COLO829 (cell line): ENCODE data around the gene CREB3L2.
"Not testable (repeated sequence)": the region's sequence is repeated elsewhere in the genome, so short reads cannot be mapped to it uniquely, and the experiment has no call there.

ENCODE experiments used
- DNase-seq: peaks from one replicate; pipeline ENCODE4 v3.0.0; 2012; ENCODE audit warnings: low spot score

CREB3L2 gene

GRCh38 chr7:137968890-137969289 lies 33.0 kb downstream of the CREB3L2 start:
- no peak for DNase-seq

DNA sequence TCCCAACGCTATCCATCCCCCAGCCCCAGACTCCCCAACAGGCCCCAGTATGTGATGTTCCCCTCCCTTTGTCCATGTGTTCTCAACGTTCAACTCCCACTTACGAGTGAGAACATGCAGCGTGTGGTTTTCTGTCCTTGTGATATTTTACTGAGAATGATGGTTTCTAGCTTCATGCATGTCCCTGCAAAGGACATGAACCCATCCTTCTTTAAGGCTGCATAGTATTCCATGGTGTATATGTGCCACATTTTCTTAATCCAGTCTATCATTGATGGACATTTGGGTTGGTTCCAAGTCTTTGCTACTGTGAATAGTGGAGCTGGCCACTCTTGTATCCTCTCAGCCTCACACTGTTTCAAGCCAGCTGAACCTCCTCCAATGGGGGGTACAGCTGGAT lies 33.5 kb downstream of the CREB3L2 start:
- not testable (repeated sequence) for DNase-seq

GRCh38 chr7:137967143-137968018 lies 34.5 kb downstream of the CREB3L2 start:
- no peak for DNase-seq

GRCh38 chr7:137966641-137967142 lies 35.2 kb downstream of the CREB3L2 start:
- DNase-seq: no peak

GRCh38 chr7:137965942-137966640 lies 35.8 kb downstream of the CREB3L2 start:
- no peak for DNase-seq

DNA sequence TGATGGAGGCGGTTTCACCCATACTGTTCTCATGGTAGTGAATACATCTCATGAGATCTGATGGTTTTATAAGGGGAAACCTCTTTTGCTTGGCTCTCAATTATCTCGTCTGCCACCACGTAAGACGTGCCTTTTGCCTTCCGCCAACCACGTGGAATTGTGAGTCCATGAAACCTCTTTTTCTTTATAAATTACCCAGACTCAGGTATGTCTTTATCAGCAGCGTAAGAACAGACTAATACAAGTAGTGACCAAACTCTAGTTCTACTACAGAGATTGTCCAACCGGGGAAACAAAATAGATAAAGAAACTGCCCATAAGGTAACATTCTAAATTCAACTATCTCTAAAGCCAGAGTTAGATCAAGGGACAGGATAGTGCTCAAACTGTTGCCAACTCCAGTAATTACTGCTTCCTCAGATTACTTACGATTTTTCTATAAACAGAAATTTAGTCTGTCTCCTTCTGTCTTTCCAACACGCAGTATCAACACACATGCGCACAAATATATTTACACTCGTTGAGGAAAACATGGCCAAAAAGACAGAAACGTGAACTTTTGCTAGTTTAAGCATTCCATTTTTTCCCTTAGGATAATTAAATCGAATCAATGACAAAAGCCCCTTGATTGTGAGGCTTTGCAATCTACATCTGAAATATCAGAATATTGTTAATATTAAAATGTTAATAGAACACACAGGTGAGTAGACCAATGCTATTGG lies 36.9 kb downstream of the CREB3L2 start:
- no peak for DNase-seq

DNA sequence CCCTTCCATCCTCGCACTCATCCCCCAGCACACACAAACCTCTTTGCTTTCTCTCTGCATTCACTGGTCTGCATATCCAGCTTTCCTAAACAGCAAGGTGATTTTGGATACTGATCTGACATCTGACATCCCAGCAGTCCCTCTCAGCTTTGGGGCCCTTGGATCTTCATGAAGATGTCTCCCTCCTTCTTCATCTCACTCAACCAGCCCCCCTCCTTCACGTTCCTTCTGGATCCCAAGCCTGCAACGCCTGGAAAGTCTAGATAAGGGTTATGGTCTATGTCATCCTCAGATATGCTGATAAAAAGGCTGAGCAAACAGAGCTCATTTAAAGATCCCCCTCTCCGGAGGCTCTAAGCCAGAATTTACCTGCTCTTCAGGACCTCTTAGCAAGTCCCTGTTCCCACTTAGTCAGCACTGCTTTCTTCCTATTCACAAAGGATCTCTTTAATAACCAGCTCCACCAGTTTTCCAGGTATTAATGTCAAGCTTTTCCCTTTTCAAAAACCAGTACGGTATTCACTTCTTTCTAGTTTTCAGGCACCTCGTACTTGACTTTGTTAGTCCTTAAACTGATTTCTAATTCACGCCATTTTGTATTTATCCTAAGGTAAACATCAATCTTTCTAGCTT lies 38.9 kb downstream of the CREB3L2 start:
- DNase-seq: no peak

DNA sequence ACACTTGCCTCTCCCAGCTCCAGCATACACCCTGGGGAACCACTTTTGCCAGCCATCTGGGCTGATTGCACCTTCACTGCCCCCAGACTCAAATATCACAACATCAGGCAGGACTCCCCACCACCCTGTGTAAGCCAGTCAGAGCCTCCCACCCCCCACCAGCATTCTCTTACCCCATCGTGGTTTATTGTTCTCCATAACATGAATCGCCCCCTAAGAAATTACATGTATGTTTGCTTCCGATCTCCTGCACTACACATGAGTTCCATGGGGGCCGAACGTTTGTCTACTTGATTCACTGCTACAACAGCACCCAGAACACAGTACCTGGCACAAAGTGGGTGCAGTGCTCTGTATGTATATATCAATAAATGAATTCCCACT lies 39.4 kb downstream of the CREB3L2 start:
- DNase-seq: no peak

GRCh38 chr7:137961200-137962177 lies 40.4 kb downstream of the CREB3L2 start:
- no peak for DNase-seq

- no peak for DNase-seq
These were observed 41.9 kb downstream of the CREB3L2 start for GRCh38 chr7:137960020-137960419.

- DNase-seq: no peak
These were observed 43.1 kb downstream of the CREB3L2 start for GRCh38 chr7:137958470-137959431.

DNA sequence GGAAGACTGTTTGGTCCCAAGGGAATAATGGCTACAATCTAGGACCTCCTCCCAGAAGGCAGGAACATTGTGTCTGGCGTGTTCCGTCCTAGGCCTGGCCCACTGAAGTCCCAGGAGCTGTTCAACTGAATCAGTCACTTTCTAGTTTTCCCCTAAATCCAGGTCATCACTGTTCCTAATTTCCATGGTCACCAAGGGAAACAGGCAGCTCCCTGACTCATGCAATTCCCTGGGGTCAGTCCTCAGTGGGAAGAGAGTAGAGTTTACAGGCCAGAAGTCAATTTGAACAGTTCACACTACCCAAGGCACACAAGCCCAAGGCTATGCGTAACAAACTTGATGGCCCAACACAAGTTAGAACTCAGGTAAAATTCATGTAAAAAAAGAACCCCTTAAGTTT lies 44.0 kb downstream of the CREB3L2 start:
- DNase-seq: peak; percentile 60

DNA sequence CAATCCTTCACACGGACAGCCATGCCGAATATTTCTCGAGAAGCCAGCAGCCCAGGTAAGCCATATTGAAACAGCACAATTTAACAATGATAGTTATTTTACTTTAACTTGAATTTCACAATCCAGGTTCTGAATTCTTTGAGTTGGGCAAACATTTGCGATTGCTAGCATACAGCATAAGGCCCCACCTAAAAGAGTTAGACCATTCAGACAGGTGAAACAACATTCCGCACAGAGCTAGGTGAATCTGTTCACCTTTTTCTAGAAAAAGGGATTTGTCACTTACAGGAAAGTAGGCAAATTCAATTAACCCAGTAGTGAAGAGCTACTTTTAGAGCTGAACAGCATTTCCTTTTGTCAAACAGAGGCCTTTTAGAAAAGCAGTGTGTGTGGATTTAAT lies 45.3 kb downstream of the CREB3L2 start:
- no peak for DNase-seq

DNA sequence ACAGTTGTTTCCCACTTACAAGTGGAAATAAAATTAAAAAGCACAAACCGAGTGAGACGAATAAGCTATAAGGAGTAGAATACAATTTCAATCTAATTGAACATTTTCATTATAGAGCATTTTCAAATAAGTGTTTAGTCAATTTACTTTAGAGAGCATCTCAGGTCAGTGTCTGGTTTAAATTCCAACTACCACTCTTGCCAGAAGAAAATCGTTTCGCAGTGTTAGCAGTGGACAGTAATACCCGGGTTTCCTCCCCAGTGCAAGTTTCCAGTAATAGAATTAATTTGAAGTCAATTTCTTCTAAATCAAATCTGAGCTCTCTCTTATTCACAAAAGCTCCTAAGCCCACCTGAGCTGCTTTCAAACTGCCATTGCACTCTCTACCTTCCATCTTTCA lies 45.7 kb downstream of the CREB3L2 start:
- DNase-seq: no peak

DNA sequence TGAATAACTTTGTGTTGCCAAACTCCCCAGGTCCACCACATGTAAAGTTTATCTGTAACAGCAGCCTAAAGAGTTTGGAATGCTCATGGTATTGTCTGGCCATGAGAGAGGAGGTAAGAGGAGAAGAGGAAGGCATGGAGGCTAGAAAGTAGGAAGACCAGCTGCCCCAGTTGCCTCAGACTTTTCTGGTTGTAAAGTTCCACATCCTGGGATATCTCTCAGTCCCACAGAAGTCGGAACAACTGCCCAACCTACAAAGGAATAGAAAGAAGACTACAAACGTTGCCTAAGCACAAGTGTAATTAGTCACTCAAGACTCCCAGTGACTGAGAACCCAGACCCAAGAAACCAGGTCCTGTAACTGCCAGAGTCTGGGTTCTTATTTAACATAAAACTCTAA lies 47.3 kb downstream of the CREB3L2 start:
- DNase-seq: no peak

GRCh38 chr7:137953665-137954470 lies 48.0 kb downstream of the CREB3L2 start:
- DNase-seq: peak; percentile 69

GRCh38 chr7:137953043-137953664 lies 48.7 kb downstream of the CREB3L2 start:
- no peak for DNase-seq

- DNase-seq: no peak
These were observed 49.5 kb downstream of the CREB3L2 start for GRCh38 chr7:137952426-137952805.
